Measurements from ENCODE around the gene PIK3CA.

- TF ChIP-seq POLR2A (IDR thresholded peaks at IDR 0.05) (no peak), CTCF (IDR thresholded peaks at IDR 0.05) (no peak)
Measured at GRCh38 chr3:179236669-179237301, 88.6 kb downstream of the PIK3CA start.
